GM04504 (cell line): ENCODE measurements around the gene FGF14.

Experiments used
- DNase-seq: peaks from one replicate; pipeline ENCODE4 v3.0.0-alpha.2; 2012; ENCODE audit warnings: low read depth

Gene FGF14

DNA sequence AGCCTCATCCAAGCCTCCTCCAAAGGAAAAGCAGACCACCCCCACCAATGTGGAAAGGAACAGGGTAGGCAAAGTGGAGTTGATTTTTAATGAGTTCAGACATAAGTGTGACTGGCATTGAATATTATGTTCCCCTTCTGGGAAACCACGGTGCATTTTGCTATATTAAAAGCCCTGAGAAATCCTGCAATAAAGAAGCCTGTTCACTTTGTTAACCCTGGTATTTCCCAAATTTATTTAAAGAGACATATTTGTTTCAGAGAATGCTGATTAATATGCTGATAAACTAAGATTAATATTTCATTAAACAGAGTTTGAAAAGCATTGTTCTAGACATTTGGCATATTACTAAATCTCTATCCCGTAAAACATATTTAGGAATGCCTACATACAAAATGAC lies 151.4 kb downstream of the FGF14 start:
- no peak for DNase-seq

DNA sequence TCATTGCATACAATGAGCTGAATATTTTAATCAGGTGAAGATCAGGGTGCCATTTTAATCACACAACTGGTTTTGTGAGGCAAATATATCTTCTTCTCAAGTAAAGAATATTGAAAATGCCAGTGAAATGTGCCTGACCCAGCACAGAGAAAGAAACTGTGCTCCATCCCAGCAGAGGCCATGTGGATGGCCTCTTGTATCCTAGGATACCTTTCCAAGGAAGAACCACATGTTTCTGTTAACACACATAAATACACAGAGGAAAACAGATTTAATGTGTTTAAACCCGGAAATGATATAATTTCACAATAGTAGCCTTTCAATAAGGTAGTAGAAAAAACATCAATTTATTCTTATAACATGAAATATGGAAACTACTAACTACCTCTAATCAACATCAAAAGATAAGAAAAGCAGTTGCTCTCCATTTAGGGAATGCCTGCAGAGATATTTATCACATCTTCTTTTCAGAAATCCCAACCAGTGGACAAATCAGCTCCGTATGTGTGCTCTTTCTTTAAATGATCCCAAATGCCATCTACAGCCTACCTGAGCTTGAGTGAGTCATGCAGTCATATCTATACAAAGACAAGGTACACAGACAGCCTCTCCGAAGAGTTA lies 157.1 kb downstream of the FGF14 start:
- no peak for DNase-seq

DNA sequence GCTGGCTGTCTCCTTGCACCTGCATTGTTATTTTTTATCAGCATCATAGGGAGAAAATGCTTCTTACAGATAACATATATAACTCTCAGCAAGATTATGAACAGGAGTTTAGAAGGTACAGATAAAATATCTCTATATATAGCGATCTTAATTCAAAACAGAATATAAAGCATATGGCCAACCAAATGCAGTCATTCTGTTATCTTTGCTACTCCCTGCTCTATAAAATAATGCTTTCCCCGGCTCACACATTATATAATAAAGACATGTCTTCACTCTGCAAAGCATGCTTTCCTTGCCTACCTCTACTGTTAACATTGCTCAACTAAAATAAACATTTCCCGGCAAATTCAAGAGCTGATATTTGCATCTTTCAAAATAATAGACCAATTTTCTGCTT lies 161.7 kb downstream of the FGF14 start:
- DNase-seq: no peak

DNA sequence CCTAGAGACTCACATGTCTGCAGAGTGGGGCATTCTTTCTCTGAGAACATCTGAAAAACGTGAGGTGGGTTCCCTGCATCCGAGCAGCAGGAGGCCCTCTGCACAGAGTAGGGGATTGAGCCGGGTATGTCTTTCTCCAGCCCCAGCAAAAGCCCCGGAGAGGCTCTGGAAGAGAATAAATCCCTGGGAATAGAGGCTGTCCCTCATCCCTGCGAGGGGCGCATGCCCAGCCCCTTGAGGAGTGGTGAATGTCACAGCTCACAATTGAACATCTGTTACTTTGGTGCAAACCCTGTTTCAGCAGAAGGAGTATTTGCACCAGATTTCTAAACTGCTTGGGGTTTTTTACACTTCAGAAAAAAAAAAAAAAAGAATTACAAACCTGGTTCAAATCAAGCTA lies 164.6 kb downstream of the FGF14 start:
- no peak for DNase-seq

DNA sequence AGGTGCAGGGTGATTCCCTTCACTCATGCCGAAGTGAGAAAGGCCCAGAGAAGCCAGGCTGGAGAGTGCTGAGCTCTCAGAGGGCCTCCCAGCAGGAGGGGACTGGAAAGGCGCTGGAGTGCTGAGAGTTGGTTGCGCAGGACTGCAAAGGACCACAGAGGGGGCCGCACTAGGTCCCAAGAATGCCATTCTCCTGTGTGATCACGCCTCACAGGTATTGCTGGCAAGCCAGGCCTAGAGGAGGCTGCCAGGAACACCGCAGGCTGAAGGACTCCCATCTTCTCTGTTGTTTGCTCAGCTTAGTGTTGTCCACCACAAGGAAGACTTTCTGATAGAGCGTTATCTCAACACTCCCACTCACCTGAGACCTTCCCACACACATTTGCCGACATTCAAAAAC lies 165.0 kb downstream of the FGF14 start:
- DNase-seq: no peak

DNA sequence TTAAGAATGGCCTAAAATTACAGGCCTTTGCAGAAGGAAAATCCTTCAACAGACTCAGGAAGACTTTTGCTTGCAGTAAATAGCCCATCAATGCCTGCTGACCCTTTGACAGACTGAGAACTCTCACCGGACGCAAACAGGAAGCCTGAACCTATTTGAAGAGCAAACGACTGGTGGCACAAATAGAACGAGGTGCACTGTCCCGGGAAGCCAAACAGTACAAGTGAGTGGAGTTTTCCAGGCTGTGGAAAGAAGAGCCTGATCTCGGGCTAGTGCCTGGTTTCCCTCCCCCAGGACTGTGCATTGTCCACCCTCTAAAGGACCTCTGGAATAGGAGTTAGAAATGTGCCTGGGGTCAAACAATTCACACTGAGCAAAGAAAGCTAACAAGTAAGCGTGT lies 165.5 kb downstream of the FGF14 start:
- DNase-seq: no peak

DNA sequence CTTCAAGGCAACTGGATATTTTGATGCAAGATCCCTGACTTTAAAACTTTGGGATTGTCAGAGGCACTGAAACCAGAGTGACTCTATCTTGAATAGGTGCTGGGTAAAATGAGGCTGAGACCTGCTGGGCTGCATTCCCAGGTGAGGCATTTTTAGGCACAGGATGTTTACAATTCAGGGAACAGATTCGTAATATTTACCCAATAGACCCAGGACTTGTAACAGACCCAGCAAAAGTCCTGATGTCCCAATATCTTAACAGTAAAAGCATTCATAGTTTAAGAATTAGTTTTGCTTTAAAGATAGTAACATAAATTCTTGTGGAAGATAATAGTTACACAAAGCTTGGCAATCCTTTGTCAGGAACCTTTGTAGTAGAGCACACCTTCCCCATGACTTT lies 166.2 kb downstream of the FGF14 start:
- DNase-seq: no peak

DNA sequence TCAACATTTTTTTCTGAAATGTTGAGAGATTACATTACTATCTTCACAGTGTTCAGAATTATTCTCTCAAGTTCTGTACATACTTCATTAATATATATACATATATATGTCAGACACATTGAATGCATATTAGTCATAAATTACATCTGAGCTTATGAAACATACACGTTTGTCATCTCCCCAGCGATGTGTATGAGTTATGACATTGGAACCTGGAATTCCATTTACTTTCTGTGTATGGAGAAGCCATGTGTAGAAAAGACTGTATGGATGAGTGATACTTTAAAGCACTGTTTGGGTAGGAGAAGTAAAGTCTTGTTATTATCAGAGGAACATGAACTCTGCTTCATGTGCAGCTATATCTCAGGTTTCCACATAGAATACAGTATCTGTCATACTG lies 167.2 kb downstream of the FGF14 start:
- DNase-seq: no peak

DNA sequence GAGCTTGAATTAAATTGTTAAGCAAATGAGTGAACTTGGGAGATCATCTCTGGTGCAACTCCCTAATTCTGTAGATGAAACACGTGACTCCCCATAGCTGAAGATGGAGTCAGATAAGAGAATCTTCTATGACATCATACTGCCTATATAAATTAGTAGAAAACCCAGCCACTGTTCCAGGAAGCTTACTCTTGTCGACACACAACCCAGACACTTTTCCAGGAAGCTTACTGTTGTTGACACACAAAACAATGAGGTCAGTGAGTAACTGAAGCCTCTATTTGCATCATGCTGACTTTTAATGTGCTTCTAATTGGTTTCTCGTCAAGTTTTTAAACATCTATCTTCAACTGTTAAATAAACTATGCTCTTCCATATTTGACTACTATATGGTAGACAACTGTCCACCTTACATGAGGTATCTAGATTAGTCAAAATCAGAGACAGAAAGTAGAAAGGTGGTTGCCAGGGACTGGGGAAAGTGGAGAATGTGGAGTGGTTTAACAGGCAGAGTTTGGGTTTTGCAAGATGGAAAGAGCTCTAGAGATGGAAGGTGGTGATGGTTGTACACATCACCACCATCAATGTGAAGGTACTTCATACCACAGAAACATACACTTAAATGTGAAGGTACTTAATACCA lies 168.2 kb downstream of the FGF14 start:
- no peak for DNase-seq

DNA sequence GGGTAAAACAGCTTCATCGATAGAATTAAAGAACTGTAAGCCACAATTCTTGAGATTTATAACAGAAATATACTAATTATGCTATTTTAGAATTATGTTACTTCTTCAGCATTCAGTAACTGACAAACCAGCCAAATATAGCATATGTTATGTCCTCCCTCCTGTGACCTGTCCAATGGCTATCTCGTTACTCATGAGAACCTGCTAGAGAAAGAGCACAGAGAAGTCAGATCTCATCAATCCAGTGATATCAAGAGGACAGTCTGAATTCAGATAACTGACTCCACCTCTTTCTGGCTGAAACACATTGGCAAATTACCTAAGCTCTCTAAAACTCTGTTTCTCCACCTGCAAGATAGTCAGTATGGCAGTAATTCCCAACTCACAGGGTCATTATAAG lies 170.4 kb downstream of the FGF14 start:
- DNase-seq: no peak

DNA sequence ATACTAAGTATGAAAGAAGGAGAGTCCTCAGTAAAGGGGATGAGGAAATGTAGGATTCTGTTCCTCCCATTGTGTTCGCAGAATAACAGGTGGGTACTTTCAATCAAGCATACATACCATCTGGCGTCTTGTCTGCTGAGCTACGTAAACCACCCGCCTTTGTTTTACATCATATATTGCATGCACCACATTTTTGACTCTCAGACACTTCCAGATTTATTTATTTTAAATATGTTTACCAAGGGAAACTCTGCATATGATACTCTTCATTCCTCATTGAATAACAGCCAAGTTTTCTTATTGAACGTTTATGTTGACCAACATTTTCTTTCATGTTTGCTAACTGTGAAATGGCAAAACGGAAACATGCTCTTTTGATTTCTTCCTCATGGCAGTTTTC lies 174.1 kb downstream of the FGF14 start:
- no peak for DNase-seq

DNA sequence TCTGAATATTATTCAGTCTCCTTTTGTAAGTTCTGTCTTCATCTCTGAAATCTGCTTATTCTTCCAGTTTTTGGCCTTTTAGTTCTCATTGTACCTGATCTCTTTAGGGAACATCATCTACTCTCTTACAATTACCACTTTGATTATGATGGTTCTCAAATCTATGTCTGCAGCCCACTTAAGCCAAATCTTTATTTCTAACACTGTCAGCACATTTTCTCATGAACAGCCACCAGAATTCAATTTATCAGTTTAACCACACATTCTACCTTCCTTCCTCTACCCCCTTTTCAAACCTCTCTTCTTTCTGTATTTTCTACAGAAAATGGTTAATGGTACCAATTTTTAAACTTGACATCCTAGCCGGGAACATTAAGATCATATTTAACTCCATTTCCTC lies 175.3 kb downstream of the FGF14 start:
- no peak for DNase-seq

DNA sequence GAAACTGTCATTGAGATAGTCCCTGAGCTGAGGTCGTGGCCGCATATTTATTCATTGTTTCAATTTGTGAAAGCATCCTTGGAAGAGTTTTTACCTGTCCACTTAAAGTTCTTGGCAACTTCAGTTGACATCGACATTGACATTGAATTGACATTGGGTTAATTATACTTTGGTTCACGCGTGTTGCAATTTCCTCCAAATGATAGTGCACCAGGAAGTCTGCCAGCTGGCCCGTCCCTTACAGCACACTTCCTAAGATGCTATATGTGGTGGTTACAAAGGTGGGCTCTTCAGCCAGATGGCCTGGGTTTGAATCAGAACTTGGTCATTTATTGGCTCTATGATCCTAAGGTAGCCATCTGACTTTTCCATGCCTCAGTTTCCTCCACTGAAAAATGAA lies 176.0 kb downstream of the FGF14 start:
- DNase-seq: no peak

DNA sequence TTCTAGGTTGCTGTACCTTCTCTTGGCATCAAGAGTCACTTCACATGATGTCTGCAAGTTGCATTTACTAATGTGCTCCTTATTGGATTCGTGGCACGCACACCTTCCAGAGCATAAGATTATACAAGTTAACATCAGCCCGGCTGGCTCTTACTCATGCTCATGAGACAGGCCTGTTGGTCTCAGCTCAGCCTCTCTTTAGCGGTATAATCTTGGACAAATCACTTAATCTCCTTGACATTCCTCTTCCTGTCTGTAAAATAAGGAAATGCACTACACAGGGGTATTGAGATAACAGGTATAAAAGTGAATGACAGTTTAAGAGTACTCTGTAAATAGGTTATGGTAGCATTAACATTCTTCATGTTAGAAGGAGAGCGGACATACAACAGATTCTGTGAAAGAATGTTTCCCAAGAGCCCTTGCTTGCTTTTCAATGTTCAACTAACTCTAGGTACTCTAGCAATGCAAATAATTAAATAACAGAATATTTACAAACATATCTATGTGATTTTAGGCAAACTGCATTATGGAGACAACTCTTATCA lies 181.1 kb downstream of the FGF14 start:
- no peak for DNase-seq

DNA sequence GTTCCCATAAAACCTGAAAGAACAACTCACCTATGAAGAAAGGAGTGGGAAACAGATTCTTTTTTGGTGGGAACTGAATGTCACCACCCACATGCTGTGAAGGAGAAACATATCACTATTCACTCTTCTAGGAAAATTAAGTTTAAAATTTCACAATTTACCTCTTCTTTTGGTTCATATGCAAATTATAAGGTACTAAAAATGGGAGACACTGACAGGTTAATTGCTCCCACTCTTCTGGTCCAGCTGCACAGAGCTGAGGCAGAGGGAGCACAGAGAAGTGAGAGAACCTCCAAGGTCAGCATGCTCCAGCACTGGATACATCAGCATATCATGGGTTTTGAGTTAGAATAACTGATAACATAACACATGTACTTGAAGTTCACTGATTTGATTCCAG lies 186.9 kb downstream of the FGF14 start:
- DNase-seq: no peak

DNA sequence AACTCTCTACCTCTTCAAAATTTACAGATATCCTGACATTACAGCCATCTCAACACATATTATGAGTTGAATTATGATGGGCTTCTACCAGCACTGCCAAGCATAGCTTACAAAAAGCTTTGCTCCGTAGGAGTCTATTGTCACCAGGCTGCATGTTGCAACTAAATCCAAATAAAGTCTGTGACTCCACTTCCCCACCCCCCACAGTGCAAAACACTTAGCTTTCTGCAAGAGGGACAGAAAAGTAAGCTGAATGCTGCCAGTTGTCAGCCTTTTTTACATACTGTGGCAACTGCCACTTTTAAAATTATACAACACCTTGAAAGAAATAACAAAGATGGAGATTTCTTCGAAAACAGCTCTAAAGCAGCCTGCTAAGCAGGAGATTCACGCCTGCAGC lies 189.1 kb downstream of the FGF14 start:
- DNase-seq: no peak

DNA sequence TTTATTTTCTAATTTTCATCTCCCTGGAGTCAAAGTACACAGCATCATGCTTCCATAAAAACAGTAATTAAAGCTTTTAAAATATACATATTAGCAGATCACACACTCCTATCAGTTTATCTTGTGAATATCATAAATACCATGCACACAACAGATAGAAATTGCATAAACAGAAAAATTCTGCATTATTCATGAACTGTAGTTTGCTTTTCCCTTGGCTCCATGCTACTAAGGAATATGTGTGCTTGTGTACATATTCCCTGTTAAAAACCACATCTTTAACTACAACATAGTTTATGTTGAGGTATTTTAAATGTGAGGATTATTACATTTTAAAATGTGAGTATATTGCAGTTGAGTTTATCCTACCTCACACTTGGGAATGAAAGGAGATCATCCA lies 193.5 kb downstream of the FGF14 start:
- DNase-seq: no peak

DNA sequence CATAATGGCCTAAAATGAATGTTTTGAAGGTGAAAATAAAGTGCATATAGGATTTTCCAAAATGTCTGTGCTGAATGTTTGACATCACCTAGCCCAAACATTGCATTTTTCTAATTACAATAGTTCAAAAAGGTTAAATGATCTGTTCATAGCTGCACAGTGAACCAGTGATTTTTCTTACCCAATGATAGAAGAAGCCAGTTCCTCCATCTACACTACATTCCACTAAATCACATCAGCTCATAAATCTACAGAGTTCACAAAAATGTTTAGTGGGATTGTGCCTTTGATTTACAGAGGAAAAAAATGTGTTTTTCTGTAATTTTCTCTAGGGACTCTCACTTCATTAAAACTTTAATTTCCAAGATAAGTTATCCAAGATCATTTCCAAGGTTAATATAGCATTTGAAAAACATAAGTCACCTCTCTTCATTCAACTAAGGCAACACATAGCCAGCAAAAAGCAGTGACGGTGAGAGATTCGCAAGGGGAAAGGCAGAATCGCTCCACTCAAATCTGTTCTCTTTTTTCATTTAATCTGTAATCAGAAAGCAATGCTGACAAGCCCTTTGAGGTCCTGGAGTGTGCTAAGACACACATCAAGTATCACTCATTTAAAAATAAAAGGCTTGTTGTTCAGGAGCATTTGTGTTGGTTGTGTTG lies 194.0 kb downstream of the FGF14 start:
- DNase-seq: no peak

DNA sequence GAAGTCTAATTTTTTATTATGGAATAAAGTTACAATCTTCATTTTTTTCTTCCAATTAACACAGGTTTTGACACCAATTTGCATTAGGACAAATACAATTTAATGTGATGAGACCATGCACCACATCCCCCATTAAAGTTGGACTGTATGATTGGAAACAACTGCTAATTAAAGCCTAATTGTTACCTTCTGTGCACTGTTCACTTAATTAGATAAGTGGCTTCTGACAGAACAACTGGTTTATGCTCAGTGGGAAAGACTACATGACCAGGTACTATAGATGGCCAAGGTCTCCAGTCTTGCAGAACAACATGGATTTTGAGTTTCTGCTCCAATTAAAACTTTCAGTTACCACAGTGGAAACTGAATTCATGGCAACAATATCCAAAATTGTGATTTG lies 198.1 kb downstream of the FGF14 start:
- DNase-seq: no peak

DNA sequence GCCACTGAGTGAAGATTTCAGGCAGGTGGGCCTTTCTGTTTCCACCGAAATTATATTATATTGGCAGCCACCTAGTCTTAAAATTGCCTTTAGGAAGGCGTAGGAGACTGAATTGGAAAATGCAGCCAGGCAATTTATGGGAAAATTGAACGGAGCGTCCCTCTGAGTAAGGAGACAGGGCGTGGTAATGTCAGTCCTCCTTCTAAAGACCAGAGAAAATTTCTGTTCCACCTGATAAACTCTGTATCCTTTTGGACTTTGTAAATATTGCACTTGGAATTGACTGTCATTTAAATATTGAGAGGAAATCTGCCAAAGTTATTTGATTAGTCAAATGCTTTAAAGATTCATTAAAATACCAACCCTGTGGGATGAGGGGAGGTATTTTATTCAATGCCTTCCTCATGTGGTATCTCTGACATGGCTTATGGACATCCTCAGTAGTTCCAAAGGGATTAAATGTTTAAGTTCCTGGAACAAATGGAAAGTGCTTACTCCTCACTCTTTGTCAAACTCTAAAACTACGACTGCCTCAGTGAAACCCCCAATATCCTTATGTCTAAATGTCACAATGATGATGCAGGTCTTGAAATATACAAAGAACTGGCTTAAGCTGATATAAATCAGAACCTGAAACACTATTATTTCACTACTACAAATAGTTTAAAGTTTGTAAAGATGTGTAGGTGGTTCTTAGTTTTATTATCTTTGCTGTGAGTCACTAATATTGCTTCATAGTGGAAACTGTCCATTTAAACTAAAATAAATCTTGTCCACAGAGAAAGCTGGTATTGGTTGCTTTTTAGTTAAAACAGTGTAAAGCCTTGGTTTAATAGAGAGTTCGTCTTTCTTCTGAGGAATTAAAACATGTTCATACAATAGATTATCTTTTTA lies 203.2 kb downstream of the FGF14 start:
- no peak for DNase-seq

DNA sequence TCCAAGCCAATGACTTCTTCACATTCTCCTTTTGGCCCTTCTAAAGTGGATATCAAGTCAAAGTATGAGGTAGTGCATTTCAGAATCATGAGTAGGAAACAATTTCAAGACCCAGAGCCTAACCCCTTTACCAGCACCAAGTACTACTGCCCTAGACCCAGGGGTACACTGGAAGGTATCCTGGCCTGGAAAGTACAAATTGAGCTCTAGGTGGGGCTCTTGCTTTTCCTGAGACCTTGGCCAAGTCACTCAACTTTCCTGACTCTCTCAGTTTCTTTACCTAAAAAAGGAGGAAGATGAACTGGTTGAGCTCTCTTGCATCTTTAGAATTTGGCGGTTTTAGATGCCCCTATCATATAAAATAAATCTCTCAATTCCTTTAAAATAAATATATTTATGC lies 204.7 kb downstream of the FGF14 start:
- DNase-seq: no peak
